ENCODE data around the gene AGFG1. TPM values are rescaled to one million over a fixed set of nuclear protein-coding genes. Genes with fewer than 3 reads are reported as not detected.

Gene AGFG1
- total RNA-seq, 2 experiments from 2014 or later: 153 to 157 TPM

- intact Hi-C loops (cut with micrococcal nuclease): loop anchor here (10.0 kb wide), 1 partner anchor 910 kb away; no protein-coding TSS in a partner anchor
- H3K4me3 Mint-ChIP-seq: no peak overlapping the region
- no peak overlapping the region for H3K27ac Mint-ChIP-seq
- CTCF ChIA-PET: interaction anchor here (1.3 to 1.6 kb wide), 2 partner anchors 11 to 159 kb away, joined by 5 to 6 read pairs; no protein-coding TSS in a partner anchor
- peaks cover 6% of the 10 kb centered on the region for H3K4me1 Mint-ChIP-seq (ENCODE audit: low read depth)
- no peak for DNase-seq
- H3K27me3 Mint-ChIP-seq (ENCODE audit: low read depth): no peaks in the 10 kb centered on the region
- H3K36me3 Mint-ChIP-seq (ENCODE audit: low read depth): peaks cover 7% of the 10 kb centered on the region
- no peaks in the 10 kb centered on the region for H3K9me3 Mint-ChIP-seq
Measured at GRCh38 chr2:227565080-227565479, 93.1 kb downstream of the AGFG1 start.

GRCh38 chr2:227566012-227566411 is 94.1 kb downstream of the AGFG1 start:
- H3K9me3 Mint-ChIP-seq: no peaks in the 10 kb centered on the region
- CTCF ChIA-PET: interaction anchor here (0.6 to 2.9 kb wide), 5 partner anchors 12 to 162 kb away, joined by 3 to 9 read pairs (median 5); no protein-coding TSS in a partner anchor
- intact Hi-C loops (cut with micrococcal nuclease): loop anchor here (10.0 kb wide), 1 partner anchor 911 kb away; no protein-coding TSS in a partner anchor
- no peak overlapping the region for H3K27ac Mint-ChIP-seq
- no peaks in the 10 kb centered on the region for H3K27me3 Mint-ChIP-seq (ENCODE audit: low read depth)
- no peak for DNase-seq
- H3K36me3 Mint-ChIP-seq (ENCODE audit: low read depth): peaks cover 5% of the 10 kb centered on the region
- H3K4me1 Mint-ChIP-seq (ENCODE audit: low read depth): peaks cover 6% of the 10 kb centered on the region
- H3K4me3 Mint-ChIP-seq: no peak overlapping the region

GRCh38 chr2:227568852-227569169 is 96.9 kb downstream of the AGFG1 start:
- no peak for DNase-seq
- H3K9me3 Mint-ChIP-seq: no peaks in the 10 kb centered on the region
- CTCF ChIA-PET: interaction anchor here (2.9 kb wide), 1 partner anchor 9 kb away, joined by 9 read pairs; no protein-coding TSS in a partner anchor
- intact Hi-C loops (cut with micrococcal nuclease): loop anchor here (10.0 kb wide), 1 partner anchor 914 kb away; no protein-coding TSS in a partner anchor
- H3K4me1 Mint-ChIP-seq (ENCODE audit: low read depth): peaks cover 4% of the 10 kb centered on the region
- no peaks in the 10 kb centered on the region for H3K27me3 Mint-ChIP-seq (ENCODE audit: low read depth)
- H3K27ac Mint-ChIP-seq: no peak overlapping the region
- H3K36me3 Mint-ChIP-seq (ENCODE audit: low read depth): peaks cover 3% of the 10 kb centered on the region
- H3K4me3 Mint-ChIP-seq: no peak overlapping the region

GRCh38 chr2:227570615-227571014 is 98.7 kb downstream of the AGFG1 start:
- H3K27ac Mint-ChIP-seq: no peak overlapping the region
- no peaks in the 10 kb centered on the region for H3K9me3 Mint-ChIP-seq

GRCh38 chr2:227576110-227576509 is 104.2 kb downstream of the AGFG1 start:
- DNase-seq: no peak
- H3K36me3 Mint-ChIP-seq (ENCODE audit: low read depth): no peaks in the 10 kb centered on the region
- peaks cover 15% of the 10 kb centered on the region for H3K27me3 Mint-ChIP-seq (ENCODE audit: low read depth)
- no peak overlapping the region for H3K27ac Mint-ChIP-seq
- no peaks in the 10 kb centered on the region for H3K4me1 Mint-ChIP-seq (ENCODE audit: low read depth)
- H3K4me3 Mint-ChIP-seq: no peak overlapping the region
- CTCF ChIA-PET: no interaction called here
- no peaks in the 10 kb centered on the region for H3K9me3 Mint-ChIP-seq
- intact Hi-C loops (cut with micrococcal nuclease): no loop called here

More at GRCh38 chr2:227570615-227571014, 98.7 kb downstream of the AGFG1 start:
- H3K4me3 Mint-ChIP-seq: no peak overlapping the region
- H3K27me3 Mint-ChIP-seq (ENCODE audit: low read depth): no peaks in the 10 kb centered on the region
- DNase-seq: no peak
- CTCF ChIA-PET: interaction anchor here (0.8 kb wide), 1 partner anchor 164 kb away, joined by 3 read pairs; no protein-coding TSS in a partner anchor
- no peaks in the 10 kb centered on the region for H3K36me3 Mint-ChIP-seq (ENCODE audit: low read depth)
- H3K4me1 Mint-ChIP-seq (ENCODE audit: low read depth): peaks cover 4% of the 10 kb centered on the region
- intact Hi-C loops (cut with micrococcal nuclease): no loop called here

- Mint-ChIP-seq H3K36me3 (ENCODE audit: low read depth) (no peaks in the 10 kb centered on the region), H3K4me1 (ENCODE audit: low read depth) (no peaks in the 10 kb centered on the region), H3K27ac (no peak overlapping the region), H3K27me3 (ENCODE audit: low read depth) (peaks cover 18% of the 10 kb centered on the region), H3K4me3 (no peak overlapping the region), H3K9me3 (no peaks in the 10 kb centered on the region)
- intact Hi-C loops (cut with micrococcal nuclease): no loop called here
- DNase-seq: no peak
- CTCF ChIA-PET: no interaction called here
Measured at GRCh38 chr2:227576812-227577211, 104.9 kb downstream of the AGFG1 start.

- Mint-ChIP-seq H3K27ac (no peak overlapping the region), H3K27me3 (ENCODE audit: low read depth) (peaks cover 19% of the 10 kb centered on the region), H3K36me3 (ENCODE audit: low read depth) (peaks cover under 1% of the 10 kb centered on the region), H3K4me3 (no peak overlapping the region), H3K9me3 (peaks cover 3% of the 10 kb centered on the region), H3K4me1 (ENCODE audit: low read depth) (no peaks in the 10 kb centered on the region)
- DNase-seq: no peak
- CTCF ChIA-PET: interaction anchor here (0.9 to 2.2 kb wide), 3 partner anchors 10 to 639 kb away, joined by 3 to 9 read pairs (median 3); no protein-coding TSS in a partner anchor
- intact Hi-C loops (cut with micrococcal nuclease): no loop called here
Measured at GRCh38 chr2:227577555-227577954, 105.6 kb downstream of the AGFG1 start.

- DNase-seq: peak; percentile 22
- H3K4me3 Mint-ChIP-seq: no peak overlapping the region
- peaks cover 3% of the 10 kb centered on the region for H3K36me3 Mint-ChIP-seq (ENCODE audit: low read depth)
- no peaks in the 10 kb centered on the region for H3K4me1 Mint-ChIP-seq (ENCODE audit: low read depth)
- intact Hi-C loops (cut with micrococcal nuclease): loop anchor here (1.0 kb wide), 1 partner anchor 172 kb away; no protein-coding TSS in a partner anchor
- CTCF ChIA-PET: interaction anchor here (0.9 to 2.2 kb wide), 5 partner anchors 11 to 640 kb away, joined by 3 to 9 read pairs (median 3); no protein-coding TSS in a partner anchor
- H3K9me3 Mint-ChIP-seq: peaks cover 7% of the 10 kb centered on the region
- H3K27me3 Mint-ChIP-seq (ENCODE audit: low read depth): peaks cover 25% of the 10 kb centered on the region
- H3K27ac Mint-ChIP-seq: no peak overlapping the region
Measured at GRCh38 chr2:227578642-227579041, 106.7 kb downstream of the AGFG1 start.

GRCh38 chr2:227579791-227580190 is 107.8 kb downstream of the AGFG1 start:
- Mint-ChIP-seq H3K36me3 (ENCODE audit: low read depth) (peaks cover 3% of the 10 kb centered on the region), H3K27me3 (ENCODE audit: low read depth) (peaks cover 29% of the 10 kb centered on the region), H3K9me3 (peaks cover 9% of the 10 kb centered on the region), H3K4me1 (ENCODE audit: low read depth) (no peaks in the 10 kb centered on the region), H3K4me3 (no peak overlapping the region), H3K27ac (no peak overlapping the region)
- DNase-seq: no peak
- CTCF ChIA-PET: interaction anchor here (1.4 kb wide), 1 partner anchor 174 kb away, joined by 3 read pairs; no protein-coding TSS in a partner anchor
- intact Hi-C loops (cut with micrococcal nuclease): no loop called here

- intact Hi-C loops (cut with micrococcal nuclease): no loop called here
- Mint-ChIP-seq H3K4me3 (no peak overlapping the region), H3K27me3 (ENCODE audit: low read depth) (peaks cover 26% of the 10 kb centered on the region), H3K4me1 (ENCODE audit: low read depth) (no peaks in the 10 kb centered on the region), H3K9me3 (peaks cover 9% of the 10 kb centered on the region), H3K27ac (no peak overlapping the region), H3K36me3 (ENCODE audit: low read depth) (peaks cover 3% of the 10 kb centered on the region)
- CTCF ChIA-PET: interaction anchor here (1.0 kb wide), 1 partner anchor 175 kb away, joined by 3 read pairs; no protein-coding TSS in a partner anchor
- DNase-seq: no peak
Measured at GRCh38 chr2:227582369-227582768, 110.4 kb downstream of the AGFG1 start.

- intact Hi-C loops (cut with micrococcal nuclease): no loop called here
- Mint-ChIP-seq H3K27me3 (ENCODE audit: low read depth) (peaks cover 33% of the 10 kb centered on the region), H3K27ac (no peak overlapping the region), H3K4me1 (ENCODE audit: low read depth) (peaks cover 2% of the 10 kb centered on the region), H3K4me3 (no peak overlapping the region), H3K9me3 (peaks cover 3% of the 10 kb centered on the region), H3K36me3 (ENCODE audit: low read depth) (no peaks in the 10 kb centered on the region)
- CTCF ChIA-PET: no interaction called here
- no peak for DNase-seq
Measured at GRCh38 chr2:227592694-227593387, 120.9 kb downstream of the AGFG1 start.

GRCh38 chr2:227595797-227596196 is 123.8 kb downstream of the AGFG1 start:
- H3K27ac Mint-ChIP-seq: no peak overlapping the region
- intact Hi-C loops (cut with micrococcal nuclease): no loop called here
- CTCF ChIA-PET: no interaction called here

GRCh38 chr2:227597036-227597435 is 125.1 kb downstream of the AGFG1 start:
- intact Hi-C loops (cut with micrococcal nuclease): no loop called here
- CTCF ChIA-PET: no interaction called here
- peaks cover 21% of the 10 kb centered on the region for H3K27me3 Mint-ChIP-seq (ENCODE audit: low read depth)
- H3K4me3 Mint-ChIP-seq: no peak overlapping the region
- peaks cover 2% of the 10 kb centered on the region for H3K4me1 Mint-ChIP-seq (ENCODE audit: low read depth)
- no peak overlapping the region for H3K27ac Mint-ChIP-seq
- DNase-seq: no peak
- no peaks in the 10 kb centered on the region for H3K9me3 Mint-ChIP-seq
- no peaks in the 10 kb centered on the region for H3K36me3 Mint-ChIP-seq (ENCODE audit: low read depth)

More at GRCh38 chr2:227595797-227596196, 123.8 kb downstream of the AGFG1 start:
- H3K4me3 Mint-ChIP-seq: no peak overlapping the region
- H3K9me3 Mint-ChIP-seq: no peaks in the 10 kb centered on the region
- peaks cover 23% of the 10 kb centered on the region for H3K27me3 Mint-ChIP-seq (ENCODE audit: low read depth)
- no peak for DNase-seq
- no peaks in the 10 kb centered on the region for H3K36me3 Mint-ChIP-seq (ENCODE audit: low read depth)
- H3K4me1 Mint-ChIP-seq (ENCODE audit: low read depth): peaks cover 2% of the 10 kb centered on the region

Measured in activated naive CD4-positive, alpha-beta T cell treated with anti-CD3 and anti-CD28 coated beads for 36 hours (primary cell).